ENCODE data around the gene RNF10. TPM values are rescaled to one million over a fixed set of nuclear protein-coding genes. Genes with fewer than 3 reads are reported as not detected.

Gene RNF10
- total RNA-seq, 4 donors from 2014 or later, result 201 to 306 (median 264) TPM

DNA sequence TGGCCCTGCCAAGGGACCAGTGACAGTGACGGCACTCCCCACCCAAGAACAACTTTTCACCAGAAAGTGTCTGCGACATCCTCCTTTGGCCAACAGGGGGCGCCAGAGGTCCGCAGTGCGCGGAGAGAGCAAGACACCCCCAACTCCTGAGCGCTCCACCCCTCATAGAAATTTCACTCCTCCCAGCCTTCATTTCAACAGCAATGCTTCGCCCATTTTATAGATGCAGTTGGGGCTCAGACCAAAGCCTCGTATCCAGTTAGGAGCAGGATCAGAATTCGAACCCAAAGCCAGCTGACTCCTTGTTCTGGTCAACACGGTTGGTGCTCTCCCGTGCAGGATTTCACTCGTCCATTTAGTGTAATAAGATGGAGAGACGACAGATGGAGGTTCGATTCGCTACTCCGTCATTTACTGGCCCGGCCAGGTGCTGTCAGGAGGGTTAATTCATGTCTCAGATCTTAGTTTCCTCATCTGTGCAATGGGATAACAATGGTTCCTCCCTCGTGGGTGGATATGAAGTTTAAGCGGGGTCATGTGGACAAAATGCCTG is 49.4 kb downstream of the RNF10 start:
- Histone ChIP-seq H3K4me1 (peaks cover 0 to 49% (median 12%) of the 10 kb centered on the region in 4 donors), H3K9me3 (no peaks in the 10 kb centered on the region), H3K36me3 (peaks cover 0 to 17% (median 11%) of the 10 kb centered on the region in 3 donors), H3K4me3 (no peak overlapping the region), H3K27me3 (no peaks in the 10 kb centered on the region), H3K27ac (no peak overlapping the region)
- WGBS, 2 donors, result 18% methylated on average over 20 of the region's 20 CpGs
- peak; percentile 51 to 77 for DNase-seq (ENCODE audit: low spot score in 2 of 2)
- TF ChIP-seq, protein P1, sequence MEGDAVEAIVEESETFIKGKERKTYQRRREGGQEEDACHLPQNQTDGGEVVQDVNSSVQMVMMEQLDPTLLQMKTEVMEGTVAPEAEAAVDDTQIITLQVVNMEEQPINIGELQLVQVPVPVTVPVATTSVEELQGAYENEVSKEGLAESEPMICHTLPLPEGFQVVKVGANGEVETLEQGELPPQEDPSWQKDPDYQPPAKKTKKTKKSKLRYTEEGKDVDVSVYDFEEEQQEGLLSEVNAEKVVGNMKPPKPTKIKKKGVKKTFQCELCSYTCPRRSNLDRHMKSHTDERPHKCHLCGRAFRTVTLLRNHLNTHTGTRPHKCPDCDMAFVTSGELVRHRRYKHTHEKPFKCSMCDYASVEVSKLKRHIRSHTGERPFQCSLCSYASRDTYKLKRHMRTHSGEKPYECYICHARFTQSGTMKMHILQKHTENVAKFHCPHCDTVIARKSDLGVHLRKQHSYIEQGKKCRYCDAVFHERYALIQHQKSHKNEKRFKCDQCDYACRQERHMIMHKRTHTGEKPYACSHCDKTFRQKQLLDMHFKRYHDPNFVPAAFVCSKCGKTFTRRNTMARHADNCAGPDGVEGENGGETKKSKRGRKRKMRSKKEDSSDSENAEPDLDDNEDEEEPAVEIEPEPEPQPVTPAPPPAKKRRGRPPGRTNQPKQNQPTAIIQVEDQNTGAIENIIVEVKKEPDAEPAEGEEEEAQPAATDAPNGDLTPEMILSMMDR (IDR thresholded peaks at IDR 0.05), result peak; percentile 80 to 88 (median 86)
- no peak for TF ChIP-seq POLR2A (IDR thresholded peaks at IDR 0.05)

DNA sequence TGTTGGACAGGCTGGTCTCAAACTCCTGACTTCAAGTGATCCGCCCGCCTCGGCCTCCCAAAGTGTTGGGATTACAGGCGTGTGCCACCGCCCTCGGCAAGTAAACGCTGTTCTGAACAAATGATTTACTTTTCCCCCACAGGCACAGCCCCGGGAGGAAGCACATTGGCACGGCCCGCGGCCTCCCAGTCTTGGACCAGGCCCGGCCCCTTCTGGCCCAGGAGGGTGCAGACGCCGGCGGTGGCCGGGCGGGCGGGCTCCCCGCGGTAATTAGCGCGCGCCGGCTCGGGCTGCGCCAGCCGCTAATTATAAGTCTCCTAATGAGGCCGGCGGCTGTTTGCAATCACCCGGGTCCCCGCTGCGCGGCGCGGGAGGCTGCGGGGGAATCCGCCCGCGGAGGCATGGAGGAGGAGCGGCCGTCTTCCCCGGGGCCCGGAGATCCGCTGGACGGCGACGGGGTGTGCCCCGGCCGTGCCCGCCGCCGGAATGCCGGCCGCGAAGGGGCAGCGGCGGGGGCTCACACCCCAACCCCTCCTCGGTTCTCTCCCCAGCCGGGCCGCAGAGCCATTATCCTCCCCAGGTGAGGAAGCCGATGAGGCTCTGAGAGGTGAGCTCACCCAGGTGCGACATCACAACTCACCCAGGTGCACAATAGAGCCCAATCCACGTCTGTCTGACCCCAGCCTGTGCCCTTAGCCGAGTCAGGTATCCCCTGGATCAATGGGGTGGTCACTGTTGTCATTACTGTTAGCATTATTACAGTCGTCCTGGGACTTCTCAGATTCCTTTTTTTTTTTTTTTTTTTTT is 50.4 kb downstream of the RNF10 start:
- DNase-seq (ENCODE audit: low spot score in 2 of 2), result peak; percentile 19 to 20
- Histone ChIP-seq H3K27me3 (no peaks in the 10 kb centered on the region), H3K4me3 (peak overlapping the region; percentile 13 to 52 (median 31)), H3K27ac (peak overlapping the region in 1 of 4 donors; percentile 35), H3K36me3 (peaks cover 0 to 7% (median under 1%) of the 10 kb centered on the region in 3 donors), H3K4me1 (peaks cover 0 to 49% (median 12%) of the 10 kb centered on the region in 4 donors), H3K9me3 (no peaks in the 10 kb centered on the region)
- TF ChIP-seq, protein P1 (IDR thresholded peaks at IDR 0.05), result peak in 3 of 5 experiments; percentile 18 to 46 (median 31)
- TF ChIP-seq EP300 (IDR thresholded peaks at IDR 0.05), result no peak
- WGBS, 2 donors, result 4 to 7% methylated on average over 27 to 45 of the region's 65 CpGs

DNA sequence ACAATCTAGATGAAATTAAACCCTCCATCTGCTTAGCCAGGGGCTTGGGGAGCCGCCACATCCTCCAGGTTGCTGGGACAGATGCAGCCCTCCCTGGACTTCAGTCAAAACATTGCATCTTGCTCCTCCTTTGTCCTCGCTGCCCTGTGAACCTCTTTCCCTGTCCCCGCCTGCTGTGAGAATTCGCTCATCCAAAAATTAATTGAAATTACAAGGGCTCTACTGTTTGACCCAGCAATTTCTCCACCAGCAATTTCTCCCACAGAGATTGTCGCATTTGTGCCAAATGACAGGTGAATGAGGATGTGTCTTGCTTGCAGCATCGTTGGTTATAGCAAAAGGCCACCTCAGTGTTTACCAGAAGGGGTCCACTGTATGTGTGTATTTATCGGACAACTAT is 52.0 kb downstream of the RNF10 start:
- WGBS, 2 donors, result 62 to 74% methylated on average over 7 of the region's 7 CpGs
- TF ChIP-seq, protein P1 (IDR thresholded peaks at IDR 0.05), result no peak
- TF ChIP-seq POLR2A (IDR thresholded peaks at IDR 0.05) (no peak), EP300 (IDR thresholded peaks at IDR 0.05) (no peak)

DNA sequence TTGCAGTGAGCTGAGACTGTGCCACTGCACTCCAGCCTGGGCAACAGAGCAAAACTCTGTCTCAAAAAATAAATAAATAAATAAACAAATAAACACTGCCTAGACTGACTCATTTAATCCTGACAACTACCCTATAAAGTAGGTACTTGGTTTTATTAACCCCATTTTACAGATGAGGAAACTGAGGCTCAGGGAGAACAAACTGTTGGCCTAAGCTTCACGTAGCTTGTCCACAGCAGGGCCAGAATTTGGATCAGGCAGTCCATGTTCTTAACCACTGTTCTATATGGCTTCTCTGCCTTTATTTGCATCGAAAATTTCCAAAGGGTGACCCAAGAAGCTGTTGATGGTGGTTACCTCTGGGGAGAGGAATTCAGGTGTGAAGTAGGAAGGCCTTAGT is 52.7 kb downstream of the RNF10 start:
- WGBS, 2 donors, result 92 to 93% methylated on average over 2 of the region's 2 CpGs
- no peak overlapping the region for H3K4me3 ChIP-seq
- DNase-seq (ENCODE audit: low spot score in 2 of 2), result no peak
- TF ChIP-seq POLR2A (IDR thresholded peaks at IDR 0.05), result no peak
- TF ChIP-seq, protein P1 (IDR thresholded peaks at IDR 0.05), result no peak
- no peak for TF ChIP-seq EP300 (IDR thresholded peaks at IDR 0.05)
- no peak overlapping the region for H3K27ac ChIP-seq
- no peaks in the 10 kb centered on the region for H3K36me3 ChIP-seq
- H3K27me3 ChIP-seq, result no peaks in the 10 kb centered on the region
- peaks cover 0 to 31% (median 8%) of the 10 kb centered on the region in 4 donors for H3K4me1 ChIP-seq
- no peaks in the 10 kb centered on the region for H3K9me3 ChIP-seq

More for the DNA sequence above, 52.0 kb downstream of the RNF10 start:
- no peak for DNase-seq (ENCODE audit: low spot score in 2 of 2)
- no peak overlapping the region for H3K27ac ChIP-seq
- no peaks in the 10 kb centered on the region for H3K36me3 ChIP-seq
- no peaks in the 10 kb centered on the region for H3K27me3 ChIP-seq
- H3K4me1 ChIP-seq, result peaks cover 0 to 34% (median 8%) of the 10 kb centered on the region in 4 donors
- no peaks in the 10 kb centered on the region for H3K9me3 ChIP-seq
- no peak overlapping the region for H3K4me3 ChIP-seq

DNA sequence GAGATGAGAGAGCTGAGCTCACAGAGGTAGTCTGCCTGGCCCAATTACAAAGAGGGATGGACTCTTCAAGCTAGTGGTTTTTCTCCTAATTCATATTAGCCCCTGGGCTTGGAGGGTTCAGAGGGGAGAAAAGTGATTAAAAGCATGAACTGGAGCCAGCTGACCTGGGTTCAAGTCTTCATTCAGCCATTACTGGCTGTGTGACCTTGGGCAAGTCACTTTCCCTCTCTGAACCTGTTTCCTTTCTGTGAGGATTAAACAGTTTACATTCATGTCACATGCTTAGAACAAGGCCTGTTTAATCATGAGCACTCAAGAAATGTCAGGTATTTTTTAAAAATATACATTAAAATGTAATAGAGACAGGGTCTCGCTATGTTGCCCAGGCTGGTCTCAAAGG is 54.2 kb downstream of the RNF10 start:
- Histone ChIP-seq H3K27me3 (no peaks in the 10 kb centered on the region), H3K4me3 (no peak overlapping the region), H3K9me3 (no peaks in the 10 kb centered on the region), H3K36me3 (no peaks in the 10 kb centered on the region), H3K4me1 (peaks cover 0 to 15% (median 5%) of the 10 kb centered on the region in 4 donors), H3K27ac (no peak overlapping the region)
- TF ChIP-seq POLR2A (IDR thresholded peaks at IDR 0.05) (no peak), EP300 (IDR thresholded peaks at IDR 0.05) (no peak)
- TF ChIP-seq, protein P1 (IDR thresholded peaks at IDR 0.05), result no peak
- no peak for DNase-seq (ENCODE audit: low spot score in 2 of 2)
- 93 to 100% methylated on average over 1 of the region's 1 CpG for WGBS, 2 donors
